ENCODE results near the gene CDH7.

Gene CDH7

DNA sequence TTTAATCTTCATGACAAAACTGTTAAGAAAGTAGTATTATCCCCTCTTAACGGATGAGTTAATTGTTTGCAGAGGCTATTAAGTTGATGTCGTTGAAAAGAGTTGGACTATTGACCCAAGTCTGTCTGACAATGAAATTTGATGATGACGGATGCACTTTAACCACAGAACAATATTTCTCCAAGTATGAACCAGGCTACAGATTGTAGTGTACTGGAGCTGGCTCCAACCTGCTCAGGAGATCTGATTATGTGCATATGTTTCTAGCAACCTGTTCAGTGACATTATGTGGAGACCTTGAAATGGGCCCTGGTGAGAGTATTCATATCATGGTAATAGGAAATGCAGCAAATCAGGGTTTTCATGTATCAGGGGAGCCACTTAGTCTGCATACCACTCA lies 174.1 kb downstream of the CDH7 start:
- Histone ChIP-seq H3K9ac (ENCODE audit: low read depth, low read length) (no peak overlapping the region), H3K4me3 (ENCODE audit: low read depth, low read length) (no peak overlapping the region), H3K27me3 (ENCODE audit: control insufficient read depth, insufficient read depth, low read length) (no peaks in the 10 kb centered on the region), H3K36me3 (ENCODE audit: control insufficient read depth, insufficient read depth, low read length) (no peaks in the 10 kb centered on the region), H3K4me1 (ENCODE audit: control insufficient read depth, insufficient read depth, low read length) (no peaks in the 10 kb centered on the region), H3K9me3 (ENCODE audit: control insufficient read depth, insufficient read depth, low read length) (no peaks in the 10 kb centered on the region)

- Histone ChIP-seq H3K27me3 (ENCODE audit: control insufficient read depth, insufficient read depth, low read length) (no peaks in the 10 kb centered on the region), H3K9me3 (ENCODE audit: control insufficient read depth, insufficient read depth, low read length) (no peaks in the 10 kb centered on the region), H3K4me3 (ENCODE audit: low read depth, low read length) (no peak overlapping the region), H3K9ac (ENCODE audit: low read depth, low read length) (no peak overlapping the region), H3K4me1 (ENCODE audit: control insufficient read depth, insufficient read depth, low read length) (no peaks in the 10 kb centered on the region), H3K36me3 (ENCODE audit: control insufficient read depth, insufficient read depth, low read length) (no peaks in the 10 kb centered on the region)
Measured at GRCh38 chr18:65934874-65935273, 184.1 kb downstream of the CDH7 start.

DNA sequence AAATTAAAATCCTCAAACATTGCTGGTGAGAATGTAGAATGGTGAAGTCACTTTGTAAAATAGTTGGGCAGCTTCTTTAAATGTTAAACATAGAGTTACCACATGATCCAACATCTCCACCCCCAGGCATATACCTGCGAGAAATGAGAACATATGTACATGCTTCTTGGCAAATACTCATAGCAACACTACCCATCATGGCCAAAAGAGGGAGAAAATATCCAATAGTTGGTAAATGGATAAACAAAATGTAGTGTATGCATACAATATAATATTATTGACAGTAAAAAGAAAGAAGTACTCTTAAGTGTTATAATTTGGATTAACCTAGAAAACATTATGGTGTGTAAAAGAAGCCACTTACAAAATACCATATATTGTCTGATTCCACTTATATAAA lies 185.9 kb downstream of the CDH7 start:
- Histone ChIP-seq H3K9ac (ENCODE audit: low read depth, low read length) (no peak overlapping the region), H3K27me3 (ENCODE audit: control insufficient read depth, insufficient read depth, low read length) (no peaks in the 10 kb centered on the region), H3K4me1 (ENCODE audit: control insufficient read depth, insufficient read depth, low read length) (peaks cover 3% of the 10 kb centered on the region), H3K4me3 (ENCODE audit: low read depth, low read length) (no peak overlapping the region), H3K9me3 (ENCODE audit: control insufficient read depth, insufficient read depth, low read length) (no peaks in the 10 kb centered on the region), H3K36me3 (ENCODE audit: control insufficient read depth, insufficient read depth, low read length) (no peaks in the 10 kb centered on the region)

DNA sequence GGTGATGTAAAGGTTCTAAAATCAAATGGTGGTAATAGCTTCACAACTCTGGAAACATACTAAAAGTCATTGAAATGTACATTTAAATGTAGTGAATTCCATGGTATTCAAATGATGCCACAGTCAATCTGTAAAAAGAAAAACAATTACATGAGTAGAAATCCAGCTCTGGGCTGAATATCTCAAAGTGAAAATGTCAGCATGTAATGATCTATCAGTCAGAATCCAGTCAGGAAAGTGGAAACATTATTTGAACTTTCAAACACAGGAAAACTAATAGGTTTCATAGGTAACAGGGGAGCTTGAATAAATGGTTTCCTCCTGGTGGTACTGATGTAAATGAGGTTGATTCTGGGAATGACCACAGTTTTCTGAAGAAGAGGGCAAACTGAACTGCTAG lies 186.4 kb downstream of the CDH7 start:
- no peaks in the 10 kb centered on the region for H3K27me3 ChIP-seq (ENCODE audit: control insufficient read depth, insufficient read depth, low read length)
- no peaks in the 10 kb centered on the region for H3K36me3 ChIP-seq (ENCODE audit: control insufficient read depth, insufficient read depth, low read length)
- no peak overlapping the region for H3K4me3 ChIP-seq (ENCODE audit: low read depth, low read length)
- no peaks in the 10 kb centered on the region for H3K9me3 ChIP-seq (ENCODE audit: control insufficient read depth, insufficient read depth, low read length)
- H3K4me1 ChIP-seq (ENCODE audit: control insufficient read depth, insufficient read depth, low read length) = peaks cover 7% of the 10 kb centered on the region
- H3K9ac ChIP-seq (ENCODE audit: low read depth, low read length) = no peak overlapping the region

GRCh38 chr18:65938592-65939372 lies 188.0 kb downstream of the CDH7 start:
- Histone ChIP-seq H3K4me1 (ENCODE audit: control insufficient read depth, insufficient read depth, low read length) (peaks cover 7% of the 10 kb centered on the region), H3K4me3 (ENCODE audit: low read depth, low read length) (no peak overlapping the region), H3K9ac (ENCODE audit: low read depth, low read length) (no peak overlapping the region), H3K9me3 (ENCODE audit: control insufficient read depth, insufficient read depth, low read length) (no peaks in the 10 kb centered on the region), H3K36me3 (ENCODE audit: control insufficient read depth, insufficient read depth, low read length) (no peaks in the 10 kb centered on the region), H3K27me3 (ENCODE audit: control insufficient read depth, insufficient read depth, low read length) (no peaks in the 10 kb centered on the region)
